H1 (cell line): ENCODE results near the gene OLFM1. TPM values are rescaled to one million over a fixed set of nuclear protein-coding genes. Genes with fewer than 3 reads are reported as not detected.

Experiments used
- CTCF ChIA-PET: fragments of 300-600 bp; sonication (Branson Sonifier 250); formaldehyde crosslinking; loops from one replicate; lab custom pipeline; 2021; ENCODE audit not compliant: partially characterized antibody; lab: Charles Lee
- POLR2A ChIA-PET: fragments of 300-600 bp; sonication (Branson Sonifier 250); formaldehyde crosslinking; loops from one replicate; lab custom pipeline; 2021; ENCODE audit warnings: inconsistent platforms; ENCODE audit not compliant: partially characterized antibody; lab: Charles Lee
- DNase-seq, 2 experiments: peaks; one replicate each; pipeline versions ENCODE4 v3.0.0 to v3.0.0-alpha.2; 2010 to 2022; ENCODE audit warnings: low spot score in 2 of 2, low read depth in 1 of 2, mixed read lengths in 1 of 2
- FAIRE-seq: peaks from 2 replicates; lab custom pipeline; 2011; peaks lifted over from hg19 to GRCh38; lab: Jason Lieb, UNC
- H2AFZ ChIP-seq: 2 replicates; pipeline ENCODE4 v1.8.1; 2012; ENCODE audit warnings: low read length, inconsistent platforms
- H2AK5ac ChIP-seq: 2 replicates; pipeline ENCODE4 v1.6.1; 2013; ENCODE audit warnings: low read depth, low read length
- H2BK120ac ChIP-seq: replicated peaks from 2 replicates; pipeline ENCODE3; 2013; ENCODE audit warnings: low read depth, low read length, inconsistent platforms
- H2BK12ac ChIP-seq: 2 replicates; pipeline ENCODE4 v1.6.1; 2013; ENCODE audit warnings: low read depth, low read length
- H2BK15ac ChIP-seq: 2 replicates; pipeline ENCODE4 v1.6.1; 2013; ENCODE audit warnings: low read length
- H2BK20ac ChIP-seq: 2 replicates; pipeline ENCODE4 v1.6.1; 2013; ENCODE audit warnings: low read length
- H2BK5ac ChIP-seq: 2 replicates; pipeline ENCODE4 v1.6.1; 2013; ENCODE audit warnings: low read depth, low read length
- H3K14ac ChIP-seq: 2 replicates; pipeline ENCODE4 v1.6.1; 2013; ENCODE audit warnings: inconsistent platforms; ENCODE audit not compliant: insufficient read length
- H3K18ac ChIP-seq: 2 replicates; pipeline ENCODE4 v1.6.1; 2013; ENCODE audit warnings: low read length; ENCODE audit errors: extremely low read depth
- H3K23ac ChIP-seq: 2 replicates; pipeline ENCODE4 v1.6.1; 2013; ENCODE audit warnings: inconsistent platforms; ENCODE audit not compliant: insufficient read length
- H3K23me2 ChIP-seq: 2 replicates; pipeline ENCODE4 v1.6.1; 2013; ENCODE audit warnings: low read depth, low read length
- H3K27ac ChIP-seq: 2 replicates; pipeline ENCODE4 v1.6.1; 2011; ENCODE audit warnings: low read depth, low read length, inconsistent platforms
- H3K27me3 ChIP-seq, 4 experiments: replicated peaks in 1 of 4; 1 replicate in 1 of 4; 2 replicates in 3 of 4; pipeline versions ENCODE4 v1.6.1 to v1.8.1; 2011 to 2013; ENCODE audit warnings: low read length in 3 of 4, mild to moderate bottlenecking in 3 of 4, inconsistent platforms in 2 of 4, mixed read lengths in 2 of 4, moderate library complexity in 1 of 4; ENCODE audit not compliant: control insufficient read depth in 3 of 4, insufficient read depth in 3 of 4; ENCODE audit errors: extremely low read depth in 1 of 4
- H3K36me3 ChIP-seq, 4 experiments: 2 replicates each; pipeline versions ENCODE4 v1.6.1 to v1.8.1; 2011 to 2013; ENCODE audit warnings: mild to moderate bottlenecking in 4 of 4, low read length in 3 of 4, moderate library complexity in 2 of 4, control low read depth in 1 of 4, inconsistent platforms in 1 of 4; ENCODE audit not compliant: insufficient read depth in 4 of 4, control insufficient read depth in 2 of 4
- H3K4ac ChIP-seq: replicated peaks from 2 replicates; pipeline ENCODE3; 2013; ENCODE audit warnings: low read length, low read depth, mixed read lengths, inconsistent platforms; ENCODE audit not compliant: insufficient read length
- H3K4me1 ChIP-seq, 4 experiments: replicated peaks in 1 of 4; 1 replicate in 1 of 4; 2 replicates in 3 of 4; pipeline versions ENCODE4 v1.6.1 to v1.8.1; 2011 to 2013; ENCODE audit warnings: low read length in 3 of 4, inconsistent platforms in 2 of 4, mixed read lengths in 1 of 4; ENCODE audit not compliant: insufficient read depth in 4 of 4, control insufficient read depth in 3 of 4
- H3K4me2 ChIP-seq, 2 experiments: 2 replicates each; pipeline versions ENCODE4 v1.6.1 to v1.8.1; 2011 to 2013; ENCODE audit warnings: low read depth in 2 of 2, low read length in 2 of 2, control low read depth in 1 of 2, inconsistent platforms in 1 of 2, mild to moderate bottlenecking in 1 of 2; ENCODE audit not compliant: insufficient read depth in 1 of 2
- H3K4me3 ChIP-seq, 4 experiments: fragments of 200-600, 300-600 bp in 1 of 4; sonication (generic), shearing (Covaris generic), sonication (Bioruptor Twin) in 1 of 4; 2 replicates each; pipeline versions ENCODE4 v1.5.1 to v1.8.1; 2011 to 2016; ENCODE audit warnings: low read length in 4 of 4, low read depth in 3 of 4, control low read depth in 2 of 4, inconsistent platforms in 2 of 4, mild to moderate bottlenecking in 2 of 4, mixed read lengths in 1 of 4, moderate library complexity in 1 of 4; ENCODE audit not compliant: insufficient read depth in 2 of 4; ENCODE audit errors: extremely low read depth in 1 of 4
- H3K56ac ChIP-seq: replicated peaks from 2 replicates; pipeline ENCODE3; 2013; ENCODE audit warnings: low read depth, mild to moderate bottlenecking, mixed read lengths, low read length, inconsistent platforms; ENCODE audit not compliant: insufficient read length
- H3K79me1 ChIP-seq: 2 replicates; pipeline ENCODE4 v1.6.1; 2013; ENCODE audit warnings: low read depth, low read length, control low read depth
- H3K79me2 ChIP-seq, 2 experiments: 2 replicates each; pipeline versions ENCODE4 v1.6.1 to v1.8.1; 2012 to 2013; ENCODE audit warnings: low read length in 2 of 2, mild to moderate bottlenecking in 2 of 2, inconsistent platforms in 1 of 2; ENCODE audit not compliant: insufficient read depth in 2 of 2, control insufficient read depth in 1 of 2
- H3K9ac ChIP-seq, 4 experiments: replicated peaks in 1 of 4; 1 replicate in 1 of 4; 2 replicates in 3 of 4; pipeline versions ENCODE4 v1.6.1 to v1.8.1; 2011 to 2013; ENCODE audit warnings: low read depth in 3 of 4, low read length in 3 of 4, control low read depth in 2 of 4, mild to moderate bottlenecking in 2 of 4, moderate library complexity in 2 of 4, inconsistent platforms in 1 of 4; ENCODE audit errors: extremely low read depth in 1 of 4
- H3K9me3 ChIP-seq, 2 experiments: 2 replicates each; pipeline versions ENCODE4 v1.6.1 to v1.8.1; 2012 to 2013; ENCODE audit warnings: mild to moderate bottlenecking in 2 of 2, moderate library complexity in 2 of 2, control low read depth in 1 of 2, inconsistent platforms in 1 of 2, low read depth in 1 of 2, low read length in 1 of 2, mixed read lengths in 1 of 2; ENCODE audit not compliant: insufficient read depth in 2 of 2
- H4K20me1 ChIP-seq, 2 experiments: replicated peaks in 1 of 2; 2 replicates each; pipeline versions ENCODE3 to v1.8.1; 2011 to 2013; ENCODE audit warnings: inconsistent platforms in 2 of 2, low read length in 2 of 2, mild to moderate bottlenecking in 1 of 2; ENCODE audit not compliant: insufficient read depth in 2 of 2, control insufficient read depth in 1 of 2
- H4K5ac ChIP-seq: 2 replicates; pipeline ENCODE4 v1.6.1; 2013; ENCODE audit warnings: low read length, low read depth, mixed read lengths, inconsistent platforms; ENCODE audit not compliant: insufficient read length
- H4K8ac ChIP-seq: 2 replicates; pipeline ENCODE4 v1.8.0; 2013; ENCODE audit warnings: mild to moderate bottlenecking, moderate library complexity, low read length, inconsistent platforms; ENCODE audit not compliant: insufficient read depth; ENCODE audit errors: extremely low read depth
- H4K91ac ChIP-seq: replicated peaks from 2 replicates; pipeline ENCODE3; 2013; ENCODE audit warnings: low read length, mixed read lengths, inconsistent platforms; ENCODE audit not compliant: insufficient read length
- BRCA1 ChIP-seq: IDR thresholded peaks from 2 replicates; pipeline ENCODE4 v1.6.1; 2012; ENCODE audit warnings: low read depth, low read length, improper control_type of control experiment
- FOSL1 ChIP-seq: IDR thresholded peaks from 2 replicates; pipeline ENCODE4 v1.6.1; 2011; ENCODE audit warnings: mild to moderate bottlenecking, low read depth, low read length, moderate library complexity; ENCODE audit not compliant: insufficient read depth
- JUN ChIP-seq: IDR thresholded peaks from 2 replicates; pipeline ENCODE4 v1.6.1; 2011; ENCODE audit warnings: low read depth, mild to moderate bottlenecking, improper control_type of control experiment, low read length
- KDM4A ChIP-seq: IDR thresholded peaks from one replicate; pipeline ENCODE4 v1.7.1; 2012; ENCODE audit warnings: low read depth, mild to moderate bottlenecking, moderate library complexity, low read length, inconsistent platforms; ENCODE audit not compliant: severe bottlenecking
- KDM5A ChIP-seq: fragments of 200-600 bp; IDR thresholded peaks from 2 replicates; pipeline ENCODE4 v1.7.1; 2012; ENCODE audit warnings: mild to moderate bottlenecking, low read length, inconsistent platforms, mixed read lengths
- MAFK ChIP-seq: IDR thresholded peaks from 2 replicates; pipeline ENCODE4 v1.6.1; 2012; ENCODE audit warnings: low read depth, mild to moderate bottlenecking, improper control_type of control experiment, low read length
- TAF7 ChIP-seq: optimal IDR thresholded peaks from 2 replicates; pipeline ENCODE3; 2011; ENCODE audit warnings: low read depth, mild to moderate bottlenecking, inconsistent platforms, low read length, moderate library complexity, borderline replicate concordance
- WGBS, 2 experiments: shearing (Covaris generic) in 1 of 2; methylation state at CpG; one replicate each; pipeline versions ENCODE4 v1.1.6 to v1.1.7; 2013 to 2015; ENCODE audit warnings: low lambda C conversion rate in 2 of 2, mixed read lengths in 2 of 2, inconsistent platforms in 1 of 2, low coverage in 1 of 2, missing lambda C conversion rate in 1 of 2; ENCODE audit not compliant: insufficient replicate concordance in 2 of 2, insufficient coverage in 1 of 2, insufficient read length in 1 of 2; ENCODE audit errors: extremely low coverage in 1 of 2, missing lambda C conversion rate in 1 of 2; 5-methylcytosine and 5-hydroxymethylcytosine counted together
- polyA plus RNA-seq, 7 experiments: library from polyadenylated mRNA; depleted of rRNA in 3 of 7; stranded (reverse) in 5 of 7; unstranded in 2 of 7; fragments of >200 nt in 5 of 7; fragments of 200-250 nt in 2 of 7; gene quantifications; 1 replicate in 5 of 7; 2 replicates in 1 of 7; 4 replicates in 1 of 7; pipeline versions ENCODE4 v1.2.1 to v1.2.3, GENCODE V29; 2011 to 2013; ENCODE audit warnings: missing spikeins in 2 of 7, mixed read lengths in 2 of 7
- total RNA-seq: library from RNA; stranded (reverse); fragmentation: NEBNext Ultra II Directional; extraction: Animal tissue kit (Norgen Biotek cat#: 25700); gene quantifications from 2 replicates; pipeline ENCODE4 v1.2.1, GENCODE V29; 2021

OLFM1 gene
- total and polyA plus RNA-seq, 2 of the 8 experiments (the other 6 are each of a cell fraction or from before 2014, with no cell fraction given), result 53.0 to 53.4 TPM

DNA sequence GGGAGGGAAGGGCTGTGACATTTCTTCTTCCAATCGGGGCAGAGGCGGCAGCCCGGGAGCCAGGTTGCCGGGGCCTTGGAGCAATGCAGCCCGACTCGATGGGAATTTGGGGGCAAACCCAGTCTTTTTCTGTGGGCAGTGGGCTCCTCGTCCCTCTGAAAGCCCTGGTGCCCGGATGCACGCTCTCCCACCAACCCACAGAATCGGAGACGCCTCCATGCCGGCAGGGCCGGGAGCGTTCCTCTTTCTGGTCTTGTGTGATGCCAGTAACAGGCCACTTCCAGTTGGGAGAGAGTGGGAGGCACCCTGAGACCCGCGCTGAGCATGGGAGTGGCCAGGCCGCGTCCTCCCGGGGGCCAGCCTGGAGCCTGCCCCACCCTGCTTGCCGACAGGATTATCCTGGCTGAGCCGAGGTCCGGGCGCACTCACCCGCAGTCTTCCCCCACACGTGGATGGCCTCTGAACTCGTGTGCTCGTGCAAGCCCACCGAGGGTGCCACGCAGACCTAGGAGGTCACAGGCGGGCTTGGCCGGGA is 17.8 kb downstream of the OLFM1 start:
- 92% methylated on average over 24 of the region's 31 CpGs; no CpG with 5 or more reads in 1 of the 2 experiments for WGBS, 2 experiments
- Histone ChIP-seq H4K8ac (no peak overlapping the region), H2BK5ac (no peak overlapping the region), H4K5ac (no peak overlapping the region), H3K9ac (no peak overlapping the region), H3K23ac (no peak overlapping the region), H3K27ac (no peak overlapping the region), H2AFZ (no peak overlapping the region), H3K79me2 (no peaks in the 10 kb centered on the region), H3K18ac (no peak overlapping the region), H4K91ac (no peak overlapping the region), H4K20me1 (no peaks in the 10 kb centered on the region), H3K27me3 (no peaks in the 10 kb centered on the region), H3K4me2 (no peak overlapping the region), H3K4ac (no peak overlapping the region), H2BK12ac (no peak overlapping the region), H3K79me1 (no peaks in the 10 kb centered on the region), H3K4me3 (no peak overlapping the region), H3K9me3 (no peaks in the 10 kb centered on the region), H3K4me1 (peaks cover 0 to 3% (median 0%) of the 10 kb centered on the region in 4 experiments; a peak in 3 of 7 replicates), H3K23me2 (no peaks in the 10 kb centered on the region), H2BK20ac (no peak overlapping the region), H2BK120ac (no peak overlapping the region), H2AK5ac (no peak overlapping the region), H3K36me3 (peaks cover 0 to 7% (median 0%) of the 10 kb centered on the region in 4 experiments; a peak in 5 of 8 replicates), H3K14ac (no peak overlapping the region), H3K56ac (no peak overlapping the region), H2BK15ac (no peak overlapping the region)
- POLR2A ChIA-PET, result no interaction called here
- CTCF ChIA-PET, result interaction anchor here (1.0 to 1.5 kb wide), 2 partner anchors 12 to 259 kb away, joined by 3 to 4 read pairs; no protein-coding TSS in a partner anchor
- DNase-seq (no peak), FAIRE-seq (no peak)
- no peak for TF ChIP-seq FOSL1
- no peak for TF ChIP-seq MAFK
- no peak for TF ChIP-seq JUN
- no peak for TF ChIP-seq KDM4A
- TF ChIP-seq TAF7, result no peak
- TF ChIP-seq BRCA1, result no peak
- TF ChIP-seq KDM5A, result no peak
